HG03066 (cell line): ENCODE data around the gene PPM1A.

Source experiments
- ATAC-seq: cut with Tn5 transposase; IDR thresholded peaks from one replicate; pipeline ENCODE4 v1.9.1; 2021; ENCODE audit warnings: low read depth; ENCODE audit not compliant: unreplicated experiment

The PPM1A gene

DNA sequence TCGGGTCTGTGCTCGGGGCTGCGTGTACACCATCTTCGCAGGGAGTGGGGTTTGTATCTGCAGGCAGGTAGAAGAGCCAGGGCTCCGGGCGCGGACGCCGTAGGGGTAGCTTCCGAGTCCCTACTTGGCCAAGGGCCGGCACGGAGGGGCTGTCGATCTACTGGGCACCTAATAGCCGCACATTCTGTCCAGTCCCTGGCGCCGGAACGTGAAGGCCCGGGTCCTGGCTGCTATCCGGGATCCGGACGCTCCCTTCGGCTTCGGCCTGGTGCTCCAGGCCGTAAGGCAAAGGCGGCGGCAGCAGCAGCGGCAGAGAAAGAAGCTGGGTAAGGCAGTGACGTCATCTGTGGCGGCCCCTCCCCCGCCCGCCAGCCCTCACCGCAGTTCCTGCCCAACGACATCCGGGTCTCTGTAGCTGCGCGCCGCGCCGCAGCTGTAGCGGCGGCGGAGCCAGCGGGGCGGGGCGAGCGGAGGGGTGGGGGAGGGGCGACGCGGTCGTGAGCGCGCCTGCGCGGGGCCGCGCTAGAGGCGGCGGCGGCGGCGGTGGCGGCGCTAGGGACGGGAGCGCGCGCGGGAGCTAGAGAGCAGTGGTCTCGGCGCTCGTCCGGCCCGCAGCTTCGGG, at the start of gene PPM1A:
TSS of gene PPM1A (plus strand) at position 525 of the 622 bp plus-strand sequence. CDS start 33,483 bp downstream, outside the sequence.
- ATAC-seq: peak; percentile 66

DNA sequence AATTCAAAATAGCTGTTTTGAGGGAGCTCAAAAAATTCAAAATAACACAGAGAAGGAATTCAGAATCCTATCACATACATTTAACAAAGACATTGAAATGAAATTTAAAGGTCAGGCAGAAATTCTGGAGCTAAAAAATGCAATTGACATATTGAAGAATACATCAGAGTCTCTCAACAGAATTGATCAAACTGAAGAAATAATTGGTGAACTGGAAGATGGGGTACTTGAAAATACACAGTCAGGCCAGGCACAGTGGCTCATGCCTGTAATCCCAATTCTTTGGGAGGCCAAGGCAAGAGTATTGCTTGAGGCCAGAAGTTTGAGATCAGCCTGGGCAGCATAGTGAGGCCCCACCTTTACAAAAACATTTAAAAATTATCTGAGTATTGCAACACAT, 49.7 kb upstream of the PPM1A start:
- no peak for ATAC-seq

DNA sequence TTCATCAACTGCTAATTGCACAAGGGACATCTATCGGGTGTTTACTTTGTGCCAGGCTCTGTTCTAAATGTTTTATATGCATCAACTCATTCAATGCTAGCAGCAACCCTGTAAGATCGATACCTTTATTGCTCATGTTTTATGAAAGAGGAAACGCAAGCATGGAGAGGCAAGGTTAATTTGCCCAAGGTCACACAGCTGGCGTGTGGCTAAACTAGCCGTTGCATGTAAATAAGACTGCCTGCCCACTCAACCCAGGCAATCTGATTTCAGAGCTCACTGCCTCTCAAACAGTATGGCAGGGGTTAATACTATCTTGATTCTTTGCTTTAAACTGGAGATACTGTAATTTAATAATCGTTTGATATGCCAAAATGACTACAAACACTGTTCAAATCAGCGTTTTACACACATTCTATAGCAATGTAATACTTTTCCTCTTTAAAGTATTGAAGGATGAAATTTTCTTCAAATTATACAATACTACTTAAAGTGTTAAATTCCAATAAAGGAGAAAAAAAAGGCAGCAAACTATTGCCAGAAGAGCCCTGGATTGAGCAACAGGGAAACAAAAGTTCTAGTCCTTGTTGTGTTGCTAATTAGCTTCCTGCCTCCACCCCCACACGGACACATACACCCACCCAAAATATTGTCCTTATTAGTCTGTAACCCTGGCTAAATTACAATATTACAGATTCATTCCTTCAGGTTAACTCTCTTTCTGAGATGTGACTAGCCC, 44.7 kb upstream of the PPM1A start:
- peak; percentile 71 for ATAC-seq

DNA sequence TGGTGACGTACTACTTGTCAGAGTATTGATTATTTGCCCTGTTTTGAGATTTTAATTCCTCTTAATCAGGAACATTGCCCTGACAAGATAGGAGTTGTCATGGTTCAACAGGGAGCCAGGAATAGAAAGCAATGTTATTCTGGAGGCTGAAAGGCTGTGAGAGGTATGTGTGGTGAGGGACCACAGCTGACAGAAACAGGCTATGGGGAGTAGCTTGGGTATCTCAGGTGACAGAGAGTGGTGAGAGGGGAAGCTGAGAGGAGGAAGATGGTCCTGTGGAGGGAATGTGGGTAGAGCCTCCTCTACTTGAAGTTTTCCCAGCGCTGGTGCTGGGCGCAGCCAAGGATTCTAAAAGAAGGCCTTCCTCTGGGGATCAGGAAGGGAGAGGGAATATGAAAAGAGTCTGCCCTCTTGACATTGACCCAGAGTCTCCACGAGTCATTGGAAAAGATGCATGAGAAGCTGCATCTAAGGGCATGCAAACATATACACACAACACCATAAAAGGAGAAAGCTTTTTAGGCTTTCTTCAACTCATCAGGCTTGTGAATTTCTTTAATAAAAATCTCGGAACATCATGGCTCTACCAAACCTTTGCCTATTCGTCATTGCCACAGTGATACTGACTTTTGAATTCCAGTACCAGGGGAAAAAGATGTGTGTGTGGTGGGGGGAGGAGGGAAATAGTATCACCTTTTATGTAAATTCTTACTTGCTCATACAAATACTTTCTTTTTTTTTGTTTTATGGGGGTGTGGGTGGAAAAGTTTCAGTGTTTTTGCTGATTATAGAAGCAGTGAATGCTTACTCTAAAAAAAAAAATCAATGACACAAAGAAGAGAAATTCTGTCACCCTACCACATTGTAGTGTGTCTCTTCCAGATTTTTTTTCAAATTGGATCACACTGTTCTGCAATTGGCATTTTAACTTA, 43.9 kb upstream of the PPM1A start:
- ATAC-seq: peak; percentile 64

DNA sequence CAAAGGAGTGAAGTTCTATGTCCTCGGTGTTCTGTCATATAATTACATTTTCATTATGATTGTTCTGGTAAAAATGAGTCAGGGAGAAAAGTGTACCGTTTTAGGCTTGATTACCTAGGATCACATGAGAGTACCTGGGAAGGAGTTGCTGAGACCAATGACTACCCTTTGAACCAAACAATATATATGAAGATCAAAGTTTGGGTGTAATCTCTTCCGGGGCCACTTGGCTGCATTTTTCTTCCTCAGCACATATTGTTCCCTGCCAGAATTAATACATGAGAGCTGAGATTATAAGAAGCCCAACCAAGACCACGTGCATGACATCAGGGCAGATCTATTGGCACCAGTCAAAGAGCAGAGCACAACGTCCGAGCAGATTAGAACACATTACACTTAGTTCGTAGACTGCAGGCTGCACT, 42.8 kb upstream of the PPM1A start:
- no peak for ATAC-seq

DNA sequence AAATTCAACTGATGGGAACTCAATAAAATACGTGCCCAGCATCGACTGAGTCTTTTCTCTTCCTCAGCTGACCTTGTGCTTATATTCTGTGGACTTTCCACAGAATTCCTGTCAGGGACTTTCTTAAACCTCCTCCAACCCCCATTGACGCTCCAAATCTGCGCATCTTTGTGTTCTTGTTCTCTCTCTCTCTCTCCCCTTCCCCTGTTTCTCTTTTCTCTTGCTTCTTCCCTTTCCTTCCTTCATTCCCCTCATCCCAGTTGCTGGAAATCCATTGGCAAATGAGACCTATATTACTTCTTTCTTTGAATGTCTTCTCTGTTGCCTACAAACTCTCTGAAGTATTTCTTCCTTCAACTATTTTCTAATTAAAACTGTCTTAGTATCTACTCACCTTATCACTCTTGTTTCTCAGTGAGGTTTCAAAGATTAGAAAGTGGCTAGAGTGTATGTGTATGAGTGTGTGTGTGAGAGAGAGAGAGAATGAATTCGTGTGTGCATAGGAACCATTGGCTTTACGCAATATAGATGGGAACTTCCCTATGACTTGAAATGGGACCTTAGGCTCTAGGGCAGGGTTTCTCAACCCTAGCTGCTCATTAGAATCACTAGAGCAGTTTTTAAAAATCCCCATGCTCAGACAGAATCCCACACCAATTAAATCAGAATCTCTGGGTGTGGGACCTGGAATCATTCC, 42.0 kb upstream of the PPM1A start:
- no peak for ATAC-seq

DNA sequence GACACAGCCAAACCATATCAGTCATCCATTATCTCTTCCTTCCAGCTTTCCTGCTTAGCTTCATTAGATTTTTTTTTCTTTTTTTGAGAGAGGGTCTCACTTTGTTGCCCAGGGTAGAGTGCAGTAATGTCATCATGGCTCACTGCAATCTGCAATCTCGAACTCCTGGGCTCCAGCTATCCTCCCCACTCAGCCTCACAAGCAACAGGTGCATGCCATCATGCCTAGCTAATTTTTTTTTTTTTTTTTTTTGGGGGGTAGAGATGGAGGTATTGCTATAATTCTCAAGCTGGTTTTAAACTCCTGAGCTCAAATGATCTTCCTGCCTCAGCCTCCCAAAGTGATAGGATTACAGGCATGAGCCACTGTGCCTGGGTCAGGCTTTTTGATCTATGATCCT, 38.3 kb upstream of the PPM1A start:
- no peak for ATAC-seq

DNA sequence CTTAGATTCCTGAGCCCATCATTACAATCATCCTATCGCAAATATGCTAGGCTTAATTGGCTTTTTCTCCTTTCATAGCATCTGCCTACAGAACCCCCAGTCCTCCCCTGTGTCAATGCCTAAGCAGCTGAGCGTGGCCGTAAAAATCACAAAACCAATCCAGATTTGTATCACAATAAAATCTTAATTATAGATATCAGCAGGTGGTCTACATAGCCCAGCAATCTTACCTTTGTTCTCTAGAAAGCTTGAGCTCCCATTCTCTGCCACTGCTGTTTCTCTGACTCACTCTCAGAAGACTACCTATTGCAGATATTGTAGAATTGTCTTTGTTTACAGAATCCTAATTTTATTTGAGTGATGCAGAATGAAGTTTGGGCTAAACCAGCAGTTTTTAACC, 37.9 kb upstream of the PPM1A start:
- no peak for ATAC-seq

DNA sequence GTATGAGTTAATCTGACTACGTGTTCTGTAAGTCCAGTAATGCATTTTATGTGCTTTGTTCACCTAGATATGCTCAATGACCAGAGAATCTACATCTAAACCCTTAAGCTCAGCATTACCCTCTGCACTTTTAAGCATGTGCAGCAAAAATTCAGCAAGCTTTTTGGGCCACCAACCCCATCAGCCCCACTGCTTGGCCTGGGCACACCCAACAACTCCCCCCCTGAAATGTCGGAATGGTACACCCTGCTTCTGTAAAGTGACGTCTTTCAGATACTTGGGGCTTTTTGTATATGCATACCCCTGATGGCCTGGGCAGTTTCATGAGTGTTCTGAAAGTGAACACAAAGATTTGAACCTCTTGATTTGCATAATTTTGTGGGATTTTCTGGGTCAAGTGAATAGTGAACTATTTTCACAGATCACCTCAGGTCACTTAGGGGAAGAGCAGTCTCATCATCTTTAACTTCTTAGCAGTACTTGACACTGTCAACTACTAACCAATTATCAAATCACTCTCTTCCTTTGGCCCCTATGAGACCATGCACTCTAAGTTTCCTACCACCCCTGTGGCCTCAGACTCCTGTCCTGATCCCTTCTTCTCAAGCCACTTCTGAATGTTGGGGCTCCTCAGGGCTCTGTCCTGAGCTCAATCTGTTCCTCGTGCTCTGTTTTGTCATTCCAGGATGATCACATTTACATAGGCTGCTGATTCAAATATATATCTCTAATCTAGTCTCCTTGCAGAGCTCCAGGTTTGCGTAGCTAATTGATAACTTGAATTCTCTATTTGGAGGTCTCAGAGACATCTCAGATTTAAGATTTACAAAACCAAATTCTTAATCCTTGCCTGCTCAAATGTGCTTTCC, 36.3 kb upstream of the PPM1A start:
- peak; percentile 91 for ATAC-seq

DNA sequence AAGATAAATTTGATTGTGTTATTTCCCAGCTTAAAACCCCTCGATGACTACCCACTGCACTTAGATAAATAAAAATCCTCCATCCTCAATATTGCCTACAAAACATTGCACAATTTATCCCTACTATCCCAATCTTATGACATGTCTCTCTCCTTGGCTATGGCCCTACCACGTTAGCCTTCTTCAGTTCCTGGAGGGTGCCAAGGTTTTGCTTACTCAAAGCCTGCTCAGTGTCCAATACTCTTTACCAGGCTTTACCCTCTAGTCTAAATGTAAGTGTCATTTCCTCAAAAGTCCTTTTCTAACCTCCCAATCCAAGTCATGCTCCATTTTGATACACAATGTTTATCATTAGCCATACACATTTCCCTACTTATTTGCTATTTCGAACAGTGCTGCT, 35.0 kb upstream of the PPM1A start:
- no peak for ATAC-seq

DNA sequence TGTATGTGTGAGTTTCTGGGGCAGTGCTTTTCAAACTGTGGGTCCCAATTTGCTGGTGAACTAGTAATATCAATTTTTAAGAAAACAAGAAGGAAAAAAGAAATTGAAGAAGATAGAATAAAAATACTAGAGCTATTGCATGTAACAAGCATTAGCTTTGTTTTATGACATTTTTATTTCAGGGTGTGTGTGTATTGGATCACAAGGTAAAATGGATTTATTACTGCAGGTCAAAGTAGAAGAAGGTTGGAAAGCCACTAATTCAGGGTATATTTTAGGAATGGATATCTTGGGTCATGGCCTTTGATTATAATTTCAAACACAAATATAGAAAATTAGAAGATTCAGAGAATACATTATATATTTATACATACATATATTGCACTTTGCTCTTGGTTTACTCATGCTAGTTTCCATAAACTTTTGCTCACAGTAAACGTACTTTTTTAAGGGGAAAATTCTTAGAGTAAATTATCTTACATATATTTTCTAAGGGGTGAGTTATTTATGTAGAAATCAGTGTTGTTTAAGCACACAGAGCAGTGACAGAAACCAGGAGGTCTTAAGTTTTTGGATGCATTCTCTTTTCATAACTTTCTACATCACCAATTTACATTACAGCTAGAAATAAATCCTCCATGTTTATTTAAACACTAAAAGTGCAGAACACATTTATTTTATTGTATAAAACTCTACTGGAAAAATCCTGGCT, 34.5 kb upstream of the PPM1A start:
- ATAC-seq: no peak

DNA sequence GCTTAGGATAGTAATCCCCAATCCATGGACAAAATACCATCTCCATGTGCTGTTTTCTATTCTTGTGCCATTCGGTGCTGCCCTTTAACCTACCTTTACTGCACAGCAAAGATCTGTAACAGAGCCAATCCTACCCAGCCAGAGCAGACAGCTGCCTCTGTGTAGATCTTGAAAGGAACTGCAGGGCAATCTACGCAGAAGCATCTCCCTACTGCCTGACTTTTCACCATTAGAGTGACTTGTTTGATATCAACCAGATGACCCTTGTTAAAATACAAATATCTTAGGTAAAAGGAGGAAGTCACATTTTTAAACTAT, 33.9 kb upstream of the PPM1A start:
- no peak for ATAC-seq

DNA sequence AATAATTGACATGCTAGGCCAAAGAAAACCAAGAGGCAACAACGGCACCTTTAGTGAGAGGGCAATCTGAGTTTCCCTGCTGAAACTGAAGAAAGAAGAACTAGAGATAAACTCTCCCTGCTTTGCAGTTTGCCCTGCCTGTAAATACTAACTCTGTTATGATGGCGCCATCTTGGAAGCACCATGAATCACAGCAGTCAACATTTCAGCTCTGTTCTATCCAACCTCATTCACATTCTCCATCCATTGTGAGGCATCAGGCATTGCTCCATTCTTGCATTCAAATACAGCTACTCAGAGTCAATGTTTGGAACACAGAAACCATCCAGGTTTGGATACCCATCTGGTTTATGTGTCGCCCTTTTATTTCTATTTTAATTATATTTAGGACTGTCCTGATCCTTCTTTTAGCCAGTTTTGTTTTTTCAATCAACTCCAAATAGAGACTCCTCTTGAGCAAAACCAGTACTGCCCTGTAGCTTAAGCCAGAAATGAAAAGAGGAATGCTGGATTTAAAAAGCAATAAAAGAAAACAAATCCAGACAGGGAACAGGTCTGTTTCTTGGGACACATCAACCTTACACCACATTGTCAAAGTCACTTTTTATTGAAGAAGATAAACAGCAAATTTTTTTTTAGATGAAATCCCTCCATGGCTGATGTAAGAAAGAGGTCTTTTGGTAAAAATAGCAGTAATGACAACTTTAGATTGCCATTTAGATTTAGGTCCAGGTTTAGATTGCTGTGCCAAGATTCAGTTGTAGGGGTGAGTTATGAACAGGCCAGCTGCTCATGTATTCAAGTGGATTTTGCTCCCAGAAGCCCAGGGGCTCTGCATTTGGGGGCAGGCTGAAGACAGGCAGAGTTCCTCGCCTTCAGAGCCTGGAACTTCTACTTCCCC, 33.3 kb upstream of the PPM1A start:
- ATAC-seq: no peak

DNA sequence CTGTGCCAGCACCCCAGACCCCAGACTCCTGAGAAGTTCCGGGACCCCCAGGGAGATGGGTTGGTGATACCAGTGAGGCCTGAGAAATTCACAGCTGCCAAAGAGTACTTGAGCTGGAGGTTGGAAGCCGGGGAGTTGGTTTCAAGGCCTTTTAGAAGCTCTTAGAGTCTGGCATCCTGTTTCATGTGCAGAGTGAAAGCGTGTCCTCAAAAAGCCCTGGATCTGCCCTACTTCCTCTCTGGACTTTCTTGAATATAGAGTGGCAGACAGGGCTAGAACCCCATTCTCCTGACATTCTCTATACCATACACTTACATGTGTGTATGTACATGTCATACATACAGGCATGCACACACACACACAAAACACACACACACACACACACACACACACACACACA, 31.3 kb upstream of the PPM1A start:
- no peak for ATAC-seq

DNA sequence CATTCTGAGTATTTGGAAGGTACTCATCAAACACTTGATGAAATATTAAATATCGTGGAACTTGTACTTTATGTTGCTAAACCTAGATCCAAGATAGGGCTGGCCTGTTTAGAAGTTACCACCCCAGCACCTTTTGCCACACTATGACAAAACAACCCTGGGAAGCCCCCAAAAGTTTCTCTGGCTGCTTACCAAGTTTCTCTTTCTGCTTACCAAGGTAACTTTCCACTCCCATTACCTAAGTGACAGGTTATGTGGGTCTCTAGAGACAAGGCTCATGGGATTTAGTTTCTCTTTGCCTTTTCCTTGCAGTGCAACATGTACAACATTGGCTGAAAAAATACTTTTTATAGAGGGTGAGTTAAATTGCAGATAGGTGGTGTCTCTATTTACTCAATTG, 28.9 kb upstream of the PPM1A start:
- peak; percentile 54 for ATAC-seq

DNA sequence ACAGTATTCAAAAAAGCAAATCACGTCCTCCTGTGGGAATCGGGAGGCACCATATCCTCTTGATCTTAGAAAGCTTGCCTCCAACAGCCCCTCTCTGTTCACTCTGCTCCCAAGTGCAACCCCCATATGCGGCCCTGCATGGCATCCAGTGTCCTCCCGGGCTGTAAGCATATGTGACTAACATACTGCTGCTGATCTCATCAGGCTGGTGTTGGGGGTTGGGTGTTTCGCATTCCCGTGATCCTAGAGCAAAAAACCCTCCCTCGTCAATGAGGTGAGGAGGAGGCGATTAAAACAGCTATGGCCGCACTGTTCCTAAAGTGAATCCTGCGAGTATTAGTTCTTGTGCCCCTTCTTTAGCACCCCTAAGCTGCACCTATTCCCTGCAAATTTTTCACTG, 28.1 kb upstream of the PPM1A start:
- no peak for ATAC-seq

DNA sequence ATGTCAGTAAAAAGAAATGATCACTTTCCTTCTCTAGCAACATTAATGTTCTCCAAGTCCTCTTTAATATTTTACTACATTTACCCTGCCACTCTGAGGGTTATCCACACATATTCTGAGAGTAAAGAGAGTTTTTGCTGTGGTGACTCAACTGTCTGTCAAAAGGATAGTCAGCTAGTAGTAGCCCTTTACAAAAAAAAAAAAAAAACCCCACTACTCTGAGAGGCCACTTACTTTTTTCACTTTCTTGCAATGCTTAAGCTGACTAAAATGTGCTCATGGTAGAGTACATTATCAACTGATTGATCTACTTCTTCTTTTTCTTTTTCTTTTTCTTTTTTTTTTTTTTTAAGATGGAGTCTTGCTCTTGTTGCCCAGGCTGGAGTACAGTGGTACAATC, 27.6 kb upstream of the PPM1A start:
- no peak for ATAC-seq

DNA sequence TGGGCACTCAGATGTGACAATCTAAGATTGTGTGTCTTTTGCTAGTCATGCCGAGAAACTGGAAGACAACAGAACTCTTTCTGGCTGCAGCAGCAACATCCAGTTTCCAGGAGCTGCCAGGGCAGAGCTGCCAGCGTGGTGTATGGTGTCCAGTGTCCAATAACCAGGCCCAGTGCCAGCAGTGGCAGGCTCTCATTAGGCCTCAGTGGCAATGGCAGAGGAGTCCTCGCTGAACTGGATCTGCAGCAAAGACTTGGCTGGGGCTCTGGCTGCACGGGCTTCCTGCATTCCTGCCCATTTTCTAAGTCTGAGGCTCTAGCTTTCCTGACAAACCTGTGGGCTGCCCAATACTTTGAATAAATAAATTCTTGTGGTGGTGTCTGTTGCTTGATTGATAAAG, 26.2 kb upstream of the PPM1A start:
- no peak for ATAC-seq
